A673 (cell line): ENCODE data around the gene ATXN2. TPM values are rescaled to one million over a fixed set of nuclear protein-coding genes. Genes with fewer than 3 reads are reported as not detected.

ENCODE experiments used
- BruUV-seq: library from RNA; stranded (reverse); fragments of 400-500 nt; replicated peaks from 2 replicates; lab custom pipeline; 2021; lab: Mats Ljungman, UMichigan
- CTCF ChIA-PET: fragments of 300-600 bp; sonication (Branson Sonifier 250); formaldehyde crosslinking; loops from one replicate; lab custom pipeline; 2022; ENCODE audit warnings: antibody characterized with exemption; lab: Charles Lee
- POLR2A ChIA-PET: fragments of 300-600 bp; sonication (Branson Sonifier 250); formaldehyde crosslinking; loops from one replicate; lab custom pipeline; 2022; ENCODE audit warnings: antibody characterized with exemption; ENCODE audit not compliant: low non-redundant PET; lab: Charles Lee
- DNase-seq: peaks from one replicate; pipeline ENCODE4 v3.0.0-alpha.2; 2015; ENCODE audit warnings: low spot score
- H3K27ac ChIP-seq: fragments of 200-600 bp; sonication (generic); 2 replicates; pipeline ENCODE4 v1.5.1; 2016; ENCODE audit warnings: mixed run types, low read depth, mild to moderate bottlenecking, mixed read lengths, antibody characterized with exemption, low read length; ENCODE audit not compliant: poor library complexity, severe bottlenecking
- H3K27me3 ChIP-seq: fragments of 200-600 bp; sonication (generic); replicated peaks from 2 replicates; pipeline ENCODE4 v1.6.1; 2017; ENCODE audit warnings: mixed run types, low read depth, mild to moderate bottlenecking, mixed read lengths, antibody characterized with exemption, low read length; ENCODE audit not compliant: insufficient read depth, poor library complexity
- H3K36me3 ChIP-seq: fragments of 200-600 bp; sonication (generic); 2 replicates; pipeline ENCODE4 v1.6.1; 2016; ENCODE audit warnings: mixed run types, mild to moderate bottlenecking, mixed read lengths, antibody characterized with exemption, low read length; ENCODE audit not compliant: insufficient read depth, poor library complexity, severe bottlenecking
- H3K4me1 ChIP-seq: fragments of 200-600 bp; sonication (generic); 2 replicates; pipeline ENCODE4 v1.6.1; 2017; ENCODE audit warnings: mixed run types, mild to moderate bottlenecking, mixed read lengths, antibody characterized with exemption, low read length; ENCODE audit not compliant: insufficient read depth, poor library complexity, severe bottlenecking
- H3K4me3 ChIP-seq: fragments of 200-600 bp; sonication (generic); 2 replicates; pipeline ENCODE4 v1.5.1; 2016; ENCODE audit warnings: low read depth, mixed run types, mild to moderate bottlenecking, mixed read lengths, low read length; ENCODE audit not compliant: poor library complexity, severe bottlenecking
- H3K9me3 ChIP-seq: fragments of 200-600 bp; sonication (generic); 2 replicates; pipeline ENCODE4 v1.6.1; 2016; ENCODE audit warnings: mixed run types, low read depth, mild to moderate bottlenecking, mixed read lengths, antibody characterized with exemption, low read length; ENCODE audit not compliant: poor library complexity, severe bottlenecking
- CTCF ChIP-seq: fragments of 300-800, 200-600 bp; sonication (generic); conservative IDR thresholded peaks from 2 replicates; pipeline ENCODE4 v1.5.1; 2017; ENCODE audit warnings: low read depth, mild to moderate bottlenecking, antibody characterized with exemption, low read length, moderate library complexity, mixed read lengths
- EZH2 ChIP-seq: fragments of 200-600 bp; sonication (generic); IDR thresholded peaks from 2 replicates; pipeline ENCODE4 v1.6.1; 2017; ENCODE audit warnings: borderline replicate concordance, low read depth, mild to moderate bottlenecking, mixed read lengths, antibody characterized with exemption, low read length; ENCODE audit not compliant: poor library complexity, severe bottlenecking
- intact Hi-C: fragments of 100-400 bp; cut with micrococcal nuclease; formaldehyde crosslinking; loops from one replicate; pipeline ENCODE4 v1.10.0; 2022; ENCODE audit not compliant: unreplicated experiment
- total RNA-seq: library from RNA; stranded (reverse); gene quantifications from 2 replicates; pipeline ENCODE4 v1.2.3, GENCODE V29; 2021

Gene ATXN2
- total RNA-seq, 1 experiment from 2014 or later = 94.4 TPM

- no peak for TF ChIP-seq EZH2
- TF ChIP-seq CTCF = no peak
- no TSS peak for BruUV-seq
- intact Hi-C loops = no loop called here
- Histone ChIP-seq H3K9me3 (no peaks in the 10 kb centered on the region), H3K27me3 (no peaks in the 10 kb centered on the region), H3K27ac (peak overlapping the region; percentile 62), H3K4me1 (peaks cover 20% of the 10 kb centered on the region), H3K36me3 (peaks cover 55% of the 10 kb centered on the region), H3K4me3 (no peak overlapping the region)
- ChIA-PET CTCF (no interaction called here), POLR2A (no interaction called here)
- no peak for DNase-seq
These were observed 143.4 kb downstream of the ATXN2 start for GRCh38 chr12:111455448-111456320.

- no peaks in the 10 kb centered on the region for H3K9me3 ChIP-seq
- ChIA-PET POLR2A (no interaction called here), CTCF (interaction anchor here (0.6 kb wide), 1 partner anchor 609 kb away, joined by 13 read pairs; no protein-coding TSS in a partner anchor)
- peak overlapping the region; percentile 62 for H3K27ac ChIP-seq
- no peaks in the 10 kb centered on the region for H3K27me3 ChIP-seq
- no peak for DNase-seq
- H3K36me3 ChIP-seq = peaks cover 58% of the 10 kb centered on the region
- intact Hi-C loops = no loop called here
- no peak for TF ChIP-seq EZH2
- no peak for TF ChIP-seq CTCF
- BruUV-seq = no TSS peak
- H3K4me1 ChIP-seq = peaks cover 27% of the 10 kb centered on the region
- H3K4me3 ChIP-seq = no peak overlapping the region
These were observed 144.2 kb downstream of the ATXN2 start for GRCh38 chr12:111454716-111455447.

- POLR2A ChIA-PET = no interaction called here
- Histone ChIP-seq H3K27ac (peak overlapping the region; percentile 62), H3K4me1 (peaks cover 33% of the 10 kb centered on the region), H3K9me3 (no peaks in the 10 kb centered on the region), H3K27me3 (no peaks in the 10 kb centered on the region), H3K36me3 (peaks cover 63% of the 10 kb centered on the region), H3K4me3 (no peak overlapping the region)
- no TSS peak for BruUV-seq
- no peak for DNase-seq
- CTCF ChIA-PET = interaction anchor here (0.6 kb wide), 1 partner anchor 608 kb away, joined by 13 read pairs; no protein-coding TSS in a partner anchor
- no peak for TF ChIP-seq CTCF
- TF ChIP-seq EZH2 = no peak
- intact Hi-C loops = no loop called here
These were observed 144.8 kb downstream of the ATXN2 start for GRCh38 chr12:111454311-111454710.
